ENCODE data around the gene UTY. TPM values are rescaled to one million over a fixed set of nuclear protein-coding genes. Genes with fewer than 3 reads are reported as not detected.

Gene UTY
- total RNA-seq, 1 experiment from 2014 or later = 5.9 TPM

DNA sequence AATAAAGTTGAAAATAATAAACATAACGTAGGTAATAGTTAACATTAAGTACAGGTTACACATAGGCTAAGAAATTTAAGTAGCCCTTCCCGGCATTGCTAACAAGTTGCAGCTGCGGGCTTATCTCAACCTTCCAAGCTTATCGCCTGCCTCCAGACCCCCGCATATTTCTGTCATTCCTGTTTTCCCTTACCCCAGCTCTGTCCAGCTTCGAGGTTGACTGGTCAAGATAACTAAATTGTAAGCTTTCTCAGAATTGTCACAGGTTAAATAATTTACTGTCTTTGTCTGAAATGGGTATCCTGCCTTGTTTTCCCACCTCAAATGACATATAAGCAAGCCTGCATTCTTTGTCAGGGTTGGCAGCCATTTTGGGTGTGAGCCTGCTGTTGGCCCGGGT lies 36.7 kb downstream of the UTY start:
- Histone ChIP-seq H3K9ac (ENCODE audit: low read length) (no peak overlapping the region), H2AFZ (ENCODE audit: low read depth, low read length, poor library complexity, severe bottlenecking) (no peak overlapping the region)
- POLR2A ChIA-PET = no interaction called here

More for the DNA sequence above, 36.7 kb downstream of the UTY start:
- H3K9me3 ChIP-seq (ENCODE audit: control insufficient read depth in 1 of 2, insufficient read depth in 1 of 2, low read depth in 1 of 2, low read length in 2 of 2) = no peaks in the 10 kb centered on the region
- no peak overlapping the region for H3K27ac ChIP-seq (ENCODE audit: low read depth, low read length)
- H3K4me1 ChIP-seq (ENCODE audit: control insufficient read depth in 1 of 2, insufficient read depth in 2 of 2, low read length in 2 of 2) = no peaks in the 10 kb centered on the region
- no peak for TF ChIP-seq ZFX (IDR thresholded peaks at IDR 0.05)
- TF ChIP-seq, protein P1, sequence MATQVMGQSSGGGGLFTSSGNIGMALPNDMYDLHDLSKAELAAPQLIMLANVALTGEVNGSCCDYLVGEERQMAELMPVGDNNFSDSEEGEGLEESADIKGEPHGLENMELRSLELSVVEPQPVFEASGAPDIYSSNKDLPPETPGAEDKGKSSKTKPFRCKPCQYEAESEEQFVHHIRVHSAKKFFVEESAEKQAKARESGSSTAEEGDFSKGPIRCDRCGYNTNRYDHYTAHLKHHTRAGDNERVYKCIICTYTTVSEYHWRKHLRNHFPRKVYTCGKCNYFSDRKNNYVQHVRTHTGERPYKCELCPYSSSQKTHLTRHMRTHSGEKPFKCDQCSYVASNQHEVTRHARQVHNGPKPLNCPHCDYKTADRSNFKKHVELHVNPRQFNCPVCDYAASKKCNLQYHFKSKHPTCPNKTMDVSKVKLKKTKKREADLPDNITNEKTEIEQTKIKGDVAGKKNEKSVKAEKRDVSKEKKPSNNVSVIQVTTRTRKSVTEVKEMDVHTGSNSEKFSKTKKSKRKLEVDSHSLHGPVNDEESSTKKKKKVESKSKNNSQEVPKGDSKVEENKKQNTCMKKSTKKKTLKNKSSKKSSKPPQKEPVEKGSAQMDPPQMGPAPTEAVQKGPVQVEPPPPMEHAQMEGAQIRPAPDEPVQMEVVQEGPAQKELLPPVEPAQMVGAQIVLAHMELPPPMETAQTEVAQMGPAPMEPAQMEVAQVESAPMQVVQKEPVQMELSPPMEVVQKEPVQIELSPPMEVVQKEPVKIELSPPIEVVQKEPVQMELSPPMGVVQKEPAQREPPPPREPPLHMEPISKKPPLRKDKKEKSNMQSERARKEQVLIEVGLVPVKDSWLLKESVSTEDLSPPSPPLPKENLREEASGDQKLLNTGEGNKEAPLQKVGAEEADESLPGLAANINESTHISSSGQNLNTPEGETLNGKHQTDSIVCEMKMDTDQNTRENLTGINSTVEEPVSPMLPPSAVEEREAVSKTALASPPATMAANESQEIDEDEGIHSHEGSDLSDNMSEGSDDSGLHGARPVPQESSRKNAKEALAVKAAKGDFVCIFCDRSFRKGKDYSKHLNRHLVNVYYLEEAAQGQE (IDR thresholded peaks at IDR 0.05; ENCODE audit: low read depth) = no peak
- no peak for TF ChIP-seq RAD21 (IDR thresholded peaks at IDR 0.05; ENCODE audit: low read depth)
- no peak for TF ChIP-seq CBX3 (IDR thresholded peaks at IDR 0.05; ENCODE audit: low read depth)
- no peak for TF ChIP-seq SP1 (IDR thresholded peaks at IDR 0.05; ENCODE audit: low read depth)
- TF ChIP-seq SIN3A (IDR thresholded peaks at IDR 0.05; ENCODE audit: low read depth) = no peak
- no peak for TF ChIP-seq EGR1 (IDR thresholded peaks at IDR 0.05; ENCODE audit: low read depth)
- no peak for TF ChIP-seq CEBPB (IDR thresholded peaks at IDR 0.05; ENCODE audit: low read depth)
- no peak for TF ChIP-seq TCF7L2 (IDR thresholded peaks at IDR 0.05; ENCODE audit: borderline replicate concordance, extremely low read depth, insufficient read depth, insufficient read length)
- no peak for TF ChIP-seq SRF (IDR thresholded peaks at IDR 0.05; ENCODE audit: low read depth)
- no peak for TF ChIP-seq ELF1 (IDR thresholded peaks at IDR 0.05; ENCODE audit: borderline replicate concordance, low read depth)
- H3K36me3 ChIP-seq (ENCODE audit: control insufficient read depth in 1 of 2, insufficient read depth in 2 of 2, low read length in 2 of 2) = no peaks in the 10 kb centered on the region
- intact Hi-C loops (cut with micrococcal nuclease) = no loop called here
- no peak overlapping the region for H3K4me3 ChIP-seq (replicated peaks in 1 of 2; ENCODE audit: low read depth in 1 of 2, low read length in 2 of 2)
- DNase-seq (ENCODE audit: low read depth, low spot score) (no peak), ATAC-seq (no peak)
- H3K27me3 ChIP-seq (ENCODE audit: insufficient read depth, low read length) = no peaks in the 10 kb centered on the region
- no peaks in the 10 kb centered on the region for H3K79me2 ChIP-seq (ENCODE audit: insufficient read depth, low read length)
- H3K4me2 ChIP-seq (ENCODE audit: low read length) = no peak overlapping the region
- no peaks in the 10 kb centered on the region for H4K20me1 ChIP-seq (ENCODE audit: insufficient read depth)
- BruUV-seq (replicated peaks) = no TSS peak
- RAD21 ChIA-PET (ENCODE audit: low non-redundant PET in 1 of 2, low total read pairs in 2 of 2, uncharacterized antibody in 2 of 2, unreplicated experiment in 2 of 2) = no interaction called here
- no peaks in the 10 kb centered on the region for H3K9me2 ChIP-seq (ENCODE audit: insufficient read depth)
- CTCF ChIA-PET = no interaction called here
